GM12878 (cell line): ENCODE data around the gene HAND2. TPM values are rescaled to one million over a fixed set of nuclear protein-coding genes. Genes with fewer than 3 reads are reported as not detected.

Experiments
- ATAC-seq: fragments of 200-7000 bp; cut with Tn5 transposase; 3 replicates; pipeline ENCODE4 v1.9.1; 2020; ENCODE audit warnings: mild to moderate bottlenecking, moderate library complexity
- BruUV-seq: library from RNA; stranded (reverse); fragments of 400-500 nt; replicated peaks from 2 replicates; lab custom pipeline; 2021; lab: Mats Ljungman, UMichigan
- CTCF ChIA-PET: fragments of 300-600 bp; sonication (Branson Sonifier 250); formaldehyde crosslinking; extraction: SDS; loops from one replicate; lab custom pipeline; 2021; ENCODE audit warnings: inconsistent platforms; lab: Yijun Ruan, JAX
- POLR2A ChIA-PET: fragments of 350-600 bp; formaldehyde crosslinking; extraction: SDS; loops from one replicate; lab custom pipeline; 2021; ENCODE audit warnings: inconsistent platforms; lab: Charles Lee
- RAD21 ChIA-PET: fragments of 300-600 bp; sonication (Branson Sonifier 250); formaldehyde crosslinking; loops from one replicate; lab custom pipeline; 2023; ENCODE audit warnings: antibody characterized with exemption; ENCODE audit not compliant: unreplicated experiment; lab: Charles Lee
- SMC1A ChIA-PET: fragments of 300-600 bp; sonication (Branson Sonifier 250); formaldehyde crosslinking; loops from one replicate; lab custom pipeline; 2023; ENCODE audit not compliant: unreplicated experiment, uncharacterized antibody; lab: Charles Lee
- DNase-seq: peaks from one replicate; pipeline ENCODE4 v3.0.0-alpha.2; 2011; ENCODE audit warnings: low read depth, low spot score
- FAIRE-seq: peaks from 3 replicates; lab custom pipeline; 2011; peaks lifted over from hg19 to GRCh38; lab: Jason Lieb, UNC
- H2AFZ ChIP-seq: 2 replicates; pipeline ENCODE4 v1.6.0; 2011; ENCODE audit warnings: low read depth, low read length, control low read depth; ENCODE audit not compliant: control insufficient read depth
- H3K27ac ChIP-seq: 2 replicates; pipeline ENCODE4 v1.5.1; 2011; ENCODE audit warnings: control low read depth; ENCODE audit not compliant: control insufficient read depth, insufficient read depth
- H3K27me3 ChIP-seq, 2 experiments: replicated peaks in 1 of 2; 2 replicates each; pipeline versions ENCODE4 v1.6.0 to v1.6.1; 2011; ENCODE audit warnings: low read length in 1 of 2; ENCODE audit not compliant: control insufficient read depth in 2 of 2, insufficient read depth in 2 of 2
- H3K36me3 ChIP-seq, 2 experiments: 2 replicates each; pipeline ENCODE4 v1.5.1; 2011; ENCODE audit warnings: low read length in 1 of 2; ENCODE audit not compliant: control insufficient read depth in 2 of 2, insufficient read depth in 2 of 2
- H3K4me1 ChIP-seq: 2 replicates; pipeline ENCODE4 v1.6.1; 2011; ENCODE audit warnings: mild to moderate bottlenecking, low read length, moderate library complexity, mixed read lengths; ENCODE audit not compliant: control insufficient read depth, insufficient read depth
- H3K4me2 ChIP-seq: 2 replicates; pipeline ENCODE4 v1.6.0; 2011; ENCODE audit warnings: control low read depth; ENCODE audit not compliant: control insufficient read depth, insufficient read depth
- H3K4me3 ChIP-seq: fragments of 200-600 bp; sonication (generic); 2 replicates; pipeline ENCODE4 v1.5.1; 2016
- H3K79me2 ChIP-seq: 2 replicates; pipeline ENCODE4 v1.6.0; 2011; ENCODE audit warnings: low read length; ENCODE audit not compliant: control insufficient read depth, insufficient read depth
- H3K9ac ChIP-seq: 2 replicates; pipeline ENCODE4 v1.8.0; 2011; ENCODE audit warnings: low read length, control low read depth, mixed read lengths; ENCODE audit not compliant: control insufficient read depth, insufficient read depth
- H3K9me3 ChIP-seq: replicated peaks from 3 replicates; pipeline ENCODE4 v1.5.1; 2011; ENCODE audit warnings: mild to moderate bottlenecking, low read length; ENCODE audit not compliant: control insufficient read depth, insufficient read depth
- H4K20me1 ChIP-seq: 2 replicates; pipeline ENCODE4 v1.6.0; 2011; ENCODE audit not compliant: control insufficient read depth, insufficient read depth
- ASH2L ChIP-seq: fragments of 300-600, 200-600 bp; sonication (generic); IDR thresholded peaks from 2 replicates; pipeline ENCODE4 v1.6.1; 2017; ENCODE audit warnings: low read depth, mild to moderate bottlenecking, borderline replicate concordance
- ATF7 ChIP-seq: fragments of 450-650 bp; IDR thresholded peaks from 2 replicates; pipeline ENCODE4 v1.6.1; 2016; ENCODE audit warnings: low read depth, mild to moderate bottlenecking
- CHD4 ChIP-seq: fragments of 200-600 bp; sonication (generic); IDR thresholded peaks from 2 replicates; pipeline ENCODE4 v1.6.1; 2016; ENCODE audit warnings: mild to moderate bottlenecking
- EED ChIP-seq: sonication (generic); IDR thresholded peaks from 2 replicates; pipeline ENCODE4 v1.6.1; 2016; ENCODE audit warnings: antibody characterized with exemption, low read depth
- EGR1 ChIP-seq, 2 experiments: IDR thresholded peaks; 1 replicate in 1 of 2; 2 replicates in 1 of 2; pipeline ENCODE4 v1.6.1; 2011 to 2012; ENCODE audit warnings: low read depth in 2 of 2, low read length in 2 of 2, borderline replicate concordance in 1 of 2, mild to moderate bottlenecking in 1 of 2, moderate library complexity in 1 of 2
- IKZF1 ChIP-seq: fragments of 450-650 bp; conservative IDR thresholded peaks from 2 replicates; pipeline ENCODE4 v1.6.1; 2017; ENCODE audit warnings: antibody characterized with exemption, mild to moderate bottlenecking
- IRF4 ChIP-seq: IDR thresholded peaks from 2 replicates; pipeline ENCODE4 v1.6.1; 2011; ENCODE audit warnings: low read depth, low read length
- NFYB ChIP-seq: IDR thresholded peaks from 2 replicates; pipeline ENCODE4 v1.6.1; 2011; ENCODE audit warnings: low read depth, mild to moderate bottlenecking, low read length, improper control_type of control experiment, moderate library complexity; ENCODE audit not compliant: insufficient read depth
- ZNF207 ChIP-seq: fragments of 450-650 bp; IDR thresholded peaks from 2 replicates; pipeline ENCODE4 v1.6.1; 2014; ENCODE audit warnings: antibody characterized with exemption, mild to moderate bottlenecking, borderline replicate concordance
- ZNF217 ChIP-seq: fragments of 450-650 bp; IDR thresholded peaks from 2 replicates; pipeline ENCODE4 v1.6.1; 2017; ENCODE audit warnings: antibody characterized with exemption, mild to moderate bottlenecking
- WGBS: methylation state at CpG from one replicate; pipeline ENCODE4 v1.1.6; 2016; ENCODE audit warnings: low lambda C conversion rate; ENCODE audit not compliant: insufficient replicate concordance, insufficient coverage; ENCODE audit errors: missing lambda C conversion rate; 5-methylcytosine and 5-hydroxymethylcytosine counted together
- in situ Hi-C: fragments of 300-500 bp; cut with MboI; formaldehyde crosslinking; loops from 9 replicates; pipeline ENCODE4 v1.14.3; 2018; ENCODE audit warnings: mixed read lengths
- intact Hi-C: fragments of 100-400 bp; cut with micrococcal nuclease; formaldehyde crosslinking; loops from one replicate; pipeline ENCODE4 v1.14.2; 2022; ENCODE audit not compliant: unreplicated experiment
- polyA plus RNA-seq, 11 experiments: library from polyadenylated mRNA; depleted of rRNA in 4 of 11; unstranded in 6 of 11; stranded (reverse) in 5 of 11; fragments of >200 nt; fragmentation: Nextera tagmentation in 4 of 11; fragmentation: Illumina TruSeq in 1 of 11; extraction: Ambion mirVana in 4 of 11; extraction: Trizol in 1 of 11; gene quantifications; 1 replicate in 1 of 11; 2 replicates in 10 of 11; pipeline versions ENCODE4 v1.2.1 to v1.2.3, GENCODE V29; 2011 to 2016; ENCODE audit warnings: inconsistent platforms in 2 of 11, missing spikeins in 2 of 11, low read depth in 1 of 11
- total RNA-seq, 4 experiments: library from RNA; depleted of rRNA in 3 of 4; stranded (reverse); fragments of >200 nt in 3 of 4; fragmentation: Illumina TruSeq in 1 of 4; extraction: Trizol in 1 of 4; gene quantifications; 2 replicates each; pipeline versions ENCODE4 v1.2.1 to v1.2.3, GENCODE V29; 2013 to 2021
- TF ChIP-seq, protein P1 (sequence below): fragments of 150-350 bp; IDR thresholded peaks from 2 replicates; pipeline ENCODE4 v1.6.1; 2014; ENCODE audit warnings: mild to moderate bottlenecking, low read depth, low read length
- TF ChIP-seq, protein P2 (sequence below): fragments of 450-650 bp; IDR thresholded peaks from 2 replicates; pipeline ENCODE4 v1.6.1; 2016; ENCODE audit warnings: mild to moderate bottlenecking
- TF ChIP-seq, protein P3 (sequence below): IDR thresholded peaks from 2 replicates; pipeline ENCODE4 v1.6.1; 2011; ENCODE audit warnings: mild to moderate bottlenecking, low read depth, low read length, moderate library complexity; ENCODE audit not compliant: insufficient replicate concordance
- TF ChIP-seq, protein P4 (sequence below): fragments of 450-650 bp; IDR thresholded peaks from 2 replicates; pipeline ENCODE4 v1.6.1; 2017; ENCODE audit warnings: antibody characterized with exemption, mild to moderate bottlenecking, moderate library complexity
- TF ChIP-seq, protein P5 (sequence below): IDR thresholded peaks from 2 replicates; pipeline ENCODE4 v1.6.1; 2011; ENCODE audit warnings: low read depth, mild to moderate bottlenecking, low read length, moderate library complexity, borderline replicate concordance; ENCODE audit errors: extremely low read depth

The HAND2 gene
- total and polyA plus RNA-seq, 10 of the 15 experiments (the other 5 are each of a cell fraction or from before 2014, with no cell fraction given): 0.09 TPM; not detected in 9

DNA sequence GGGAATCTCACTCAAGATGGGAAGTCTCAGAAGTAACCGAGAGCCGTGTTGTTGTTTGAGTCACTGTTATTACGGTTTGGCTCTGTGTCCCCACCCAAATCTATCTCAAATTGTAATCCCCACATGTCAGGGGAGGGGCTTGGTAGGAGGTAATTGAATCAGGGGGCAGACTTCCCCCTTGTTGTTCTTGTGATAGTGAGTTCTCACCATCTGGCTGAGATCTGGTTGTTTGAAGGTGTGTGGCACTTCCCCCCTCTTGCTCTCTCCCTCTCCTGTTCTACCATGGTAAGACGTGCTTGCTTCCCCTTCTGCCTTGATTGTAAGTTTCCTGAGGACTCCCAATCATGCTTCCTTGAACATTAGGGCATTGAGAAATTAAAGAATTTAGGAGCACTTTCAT lies 37.0 kb downstream of the HAND2 start (continued):
- TF ChIP-seq, protein P1, sequence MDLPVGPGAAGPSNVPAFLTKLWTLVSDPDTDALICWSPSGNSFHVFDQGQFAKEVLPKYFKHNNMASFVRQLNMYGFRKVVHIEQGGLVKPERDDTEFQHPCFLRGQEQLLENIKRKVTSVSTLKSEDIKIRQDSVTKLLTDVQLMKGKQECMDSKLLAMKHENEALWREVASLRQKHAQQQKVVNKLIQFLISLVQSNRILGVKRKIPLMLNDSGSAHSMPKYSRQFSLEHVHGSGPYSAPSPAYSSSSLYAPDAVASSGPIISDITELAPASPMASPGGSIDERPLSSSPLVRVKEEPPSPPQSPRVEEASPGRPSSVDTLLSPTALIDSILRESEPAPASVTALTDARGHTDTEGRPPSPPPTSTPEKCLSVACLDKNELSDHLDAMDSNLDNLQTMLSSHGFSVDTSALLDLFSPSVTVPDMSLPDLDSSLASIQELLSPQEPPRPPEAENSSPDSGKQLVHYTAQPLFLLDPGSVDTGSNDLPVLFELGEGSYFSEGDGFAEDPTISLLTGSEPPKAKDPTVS: no peak
- TF ChIP-seq EED (no peak), ATF7 (no peak)
- TF ChIP-seq, all 136 proteins: peak for 0

DNA sequence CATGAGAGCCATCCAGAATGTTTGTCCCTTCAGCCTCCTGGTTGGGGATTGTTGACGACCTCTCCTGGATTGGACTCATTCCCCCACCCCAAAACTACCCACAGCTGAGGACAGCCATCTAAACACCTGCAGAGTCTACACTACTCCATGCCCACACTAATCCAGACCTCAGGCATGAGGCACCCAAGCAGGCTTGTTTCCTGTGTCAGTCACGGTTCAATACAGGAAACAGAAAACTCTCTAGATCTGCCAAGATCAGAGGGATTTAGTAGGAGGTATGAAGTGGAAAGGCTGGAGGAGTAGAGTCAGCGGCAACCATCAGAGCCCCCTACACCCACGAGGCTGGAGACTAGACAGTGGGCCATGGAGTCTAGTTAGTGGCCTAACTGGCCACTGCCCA lies 37.7 kb downstream of the HAND2 start:
- ChIA-PET CTCF (interaction anchor here (1.9 kb wide), 1 partner anchor 71 kb away, joined by 13 read pairs; no protein-coding TSS in a partner anchor), POLR2A (no interaction called here), RAD21 (no interaction called here), SMC1A (no interaction called here)
- ATAC-seq (no peak), FAIRE-seq (no peak), DNase-seq (no peak)
- no peak overlapping the region for H3K27ac ChIP-seq
- no peaks in the 10 kb centered on the region for H4K20me1 ChIP-seq
- no peak overlapping the region for H3K9ac ChIP-seq
- H3K4me2 ChIP-seq: no peak overlapping the region
- H2AFZ ChIP-seq: no peak overlapping the region
- 36% methylated on average over 4 of the region's 4 CpGs for WGBS
- no peaks in the 10 kb centered on the region for H3K27me3 ChIP-seq
- no peaks in the 10 kb centered on the region for H3K9me3 ChIP-seq
- no TSS peak for BruUV-seq
- no peak overlapping the region for H3K4me3 ChIP-seq
- H3K4me1 ChIP-seq: no peaks in the 10 kb centered on the region; the same call in 1 of the 2 replicates
- H3K79me2 ChIP-seq: no peaks in the 10 kb centered on the region
- in situ Hi-C loops: loop anchor here (5.0 to 10.0 kb wide), 2 partner anchors 68 to 165 kb away; no protein-coding TSS in a partner anchor
- intact Hi-C loops: loop anchor here (5.0 kb wide), 1 partner anchor 175 kb away; no protein-coding TSS in a partner anchor
- H3K36me3 ChIP-seq: no peaks in the 10 kb centered on the region
- no peak for TF ChIP-seq CHD4
- no peak for TF ChIP-seq EGR1 (IDR thresholded peaks at IDR 0.05; ENCODE audit: borderline replicate concordance in 1 of 2, low read depth in 2 of 2, low read length in 2 of 2)
- TF ChIP-seq ATF7: no peak
- TF ChIP-seq, protein P2, sequence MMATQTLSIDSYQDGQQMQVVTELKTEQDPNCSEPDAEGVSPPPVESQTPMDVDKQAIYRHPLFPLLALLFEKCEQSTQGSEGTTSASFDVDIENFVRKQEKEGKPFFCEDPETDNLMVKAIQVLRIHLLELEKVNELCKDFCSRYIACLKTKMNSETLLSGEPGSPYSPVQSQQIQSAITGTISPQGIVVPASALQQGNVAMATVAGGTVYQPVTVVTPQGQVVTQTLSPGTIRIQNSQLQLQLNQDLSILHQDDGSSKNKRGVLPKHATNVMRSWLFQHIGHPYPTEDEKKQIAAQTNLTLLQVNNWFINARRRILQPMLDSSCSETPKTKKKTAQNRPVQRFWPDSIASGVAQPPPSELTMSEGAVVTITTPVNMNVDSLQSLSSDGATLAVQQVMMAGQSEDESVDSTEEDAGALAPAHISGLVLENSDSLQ: no peak
- TF ChIP-seq, protein P3, sequence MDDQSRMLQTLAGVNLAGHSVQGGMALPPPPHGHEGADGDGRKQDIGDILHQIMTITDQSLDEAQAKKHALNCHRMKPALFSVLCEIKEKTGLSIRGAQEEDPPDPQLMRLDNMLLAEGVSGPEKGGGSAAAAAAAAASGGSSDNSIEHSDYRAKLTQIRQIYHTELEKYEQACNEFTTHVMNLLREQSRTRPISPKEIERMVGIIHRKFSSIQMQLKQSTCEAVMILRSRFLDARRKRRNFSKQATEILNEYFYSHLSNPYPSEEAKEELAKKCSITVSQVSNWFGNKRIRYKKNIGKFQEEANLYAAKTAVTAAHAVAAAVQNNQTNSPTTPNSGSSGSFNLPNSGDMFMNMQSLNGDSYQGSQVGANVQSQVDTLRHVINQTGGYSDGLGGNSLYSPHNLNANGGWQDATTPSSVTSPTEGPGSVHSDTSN: no peak
- TF ChIP-seq ZNF207: no peak
- no peak for TF ChIP-seq NFYB
- no peak for TF ChIP-seq IRF4
- TF ChIP-seq, protein P4, sequence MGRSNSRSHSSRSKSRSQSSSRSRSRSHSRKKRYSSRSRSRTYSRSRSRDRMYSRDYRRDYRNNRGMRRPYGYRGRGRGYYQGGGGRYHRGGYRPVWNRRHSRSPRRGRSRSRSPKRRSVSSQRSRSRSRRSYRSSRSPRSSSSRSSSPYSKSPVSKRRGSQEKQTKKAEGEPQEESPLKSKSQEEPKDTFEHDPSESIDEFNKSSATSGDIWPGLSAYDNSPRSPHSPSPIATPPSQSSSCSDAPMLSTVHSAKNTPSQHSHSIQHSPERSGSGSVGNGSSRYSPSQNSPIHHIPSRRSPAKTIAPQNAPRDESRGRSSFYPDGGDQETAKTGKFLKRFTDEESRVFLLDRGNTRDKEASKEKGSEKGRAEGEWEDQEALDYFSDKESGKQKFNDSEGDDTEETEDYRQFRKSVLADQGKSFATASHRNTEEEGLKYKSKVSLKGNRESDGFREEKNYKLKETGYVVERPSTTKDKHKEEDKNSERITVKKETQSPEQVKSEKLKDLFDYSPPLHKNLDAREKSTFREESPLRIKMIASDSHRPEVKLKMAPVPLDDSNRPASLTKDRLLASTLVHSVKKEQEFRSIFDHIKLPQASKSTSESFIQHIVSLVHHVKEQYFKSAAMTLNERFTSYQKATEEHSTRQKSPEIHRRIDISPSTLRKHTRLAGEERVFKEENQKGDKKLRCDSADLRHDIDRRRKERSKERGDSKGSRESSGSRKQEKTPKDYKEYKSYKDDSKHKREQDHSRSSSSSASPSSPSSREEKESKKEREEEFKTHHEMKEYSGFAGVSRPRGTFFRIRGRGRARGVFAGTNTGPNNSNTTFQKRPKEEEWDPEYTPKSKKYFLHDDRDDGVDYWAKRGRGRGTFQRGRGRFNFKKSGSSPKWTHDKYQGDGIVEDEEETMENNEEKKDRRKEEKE: no peak
- no peak for TF ChIP-seq ASH2L
- no peak for TF ChIP-seq IKZF1
- no peak for TF ChIP-seq ZNF217
- TF ChIP-seq, protein P5, sequence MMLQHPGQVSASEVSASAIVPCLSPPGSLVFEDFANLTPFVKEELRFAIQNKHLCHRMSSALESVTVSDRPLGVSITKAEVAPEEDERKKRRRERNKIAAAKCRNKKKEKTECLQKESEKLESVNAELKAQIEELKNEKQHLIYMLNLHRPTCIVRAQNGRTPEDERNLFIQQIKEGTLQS: no peak
